Keratinocyte (primary cell): ENCODE data around the gene DCLK1. TPM values are rescaled to one million over a fixed set of nuclear protein-coding genes. Genes with fewer than 3 reads are reported as not detected.
A peak's percentile ranks its signal among the peaks of the same experiment; 100 is the strongest.

Experiments used
- DNase-seq: peaks from one replicate; pipeline ENCODE4 v3.0.0-alpha.2; 2011; ENCODE audit warnings: low read depth, missing footprints, low spot score
- FAIRE-seq: peaks from 2 replicates; lab custom pipeline; 2011; peaks lifted over from hg19 to GRCh38; lab: Jason Lieb, UNC
- H2AFZ ChIP-seq: 2 replicates; pipeline ENCODE4 v1.6.0; 2012; ENCODE audit warnings: low read length, control low read depth, inconsistent platforms; ENCODE audit not compliant: control insufficient read depth
- H3K27ac ChIP-seq: 2 replicates; pipeline ENCODE4 v1.5.1; 2011; ENCODE audit warnings: low read length; ENCODE audit not compliant: control insufficient read depth, insufficient read depth
- H3K27me3 ChIP-seq: 3 replicates; pipeline ENCODE4 v1.6.0; 2011; ENCODE audit warnings: low read length; ENCODE audit not compliant: control insufficient read depth, insufficient read depth; ENCODE audit errors: extremely low read depth
- H3K36me3 ChIP-seq, 2 experiments: 2 replicates in 1 of 2; 3 replicates in 1 of 2; pipeline ENCODE4 v1.5.1; 2011; ENCODE audit warnings: low read length in 2 of 2, mild to moderate bottlenecking in 1 of 2; ENCODE audit not compliant: control insufficient read depth in 2 of 2, insufficient read depth in 2 of 2; ENCODE audit errors: extremely low read depth in 1 of 2
- H3K4me1 ChIP-seq: 3 replicates; pipeline ENCODE4 v1.5.1; 2011; ENCODE audit warnings: low read length; ENCODE audit not compliant: control insufficient read depth, insufficient read depth; ENCODE audit errors: extremely low read depth
- H3K4me2 ChIP-seq: 3 replicates; pipeline ENCODE4 v1.6.0; 2011; ENCODE audit warnings: low read depth, low read length; ENCODE audit not compliant: control insufficient read depth, insufficient read depth; ENCODE audit errors: extremely low read depth
- H3K4me3 ChIP-seq, 3 experiments: fragments of 200-600 bp in 1 of 3; sonication (generic) in 1 of 3; 2 replicates in 2 of 3; 3 replicates in 1 of 3; pipeline ENCODE4 v1.5.1; 2011 to 2016; ENCODE audit warnings: low read length in 3 of 3, mild to moderate bottlenecking in 3 of 3, control low read depth in 2 of 3, inconsistent platforms in 1 of 3, low read depth in 1 of 3, mixed read lengths in 1 of 3, mixed run types in 1 of 3, moderate library complexity in 1 of 3; ENCODE audit not compliant: control insufficient read depth in 2 of 3, insufficient read depth in 2 of 3; ENCODE audit errors: extremely low read depth in 1 of 3
- H3K79me2 ChIP-seq: 2 replicates; pipeline ENCODE4 v1.6.0; 2012; ENCODE audit warnings: low read length; ENCODE audit not compliant: control insufficient read depth, insufficient read depth
- H3K9ac ChIP-seq: 3 replicates; pipeline ENCODE4 v1.6.0; 2011; ENCODE audit warnings: low read length; ENCODE audit not compliant: control insufficient read depth, insufficient read depth; ENCODE audit errors: extremely low read depth
- H3K9me1 ChIP-seq: 3 replicates; pipeline ENCODE4 v1.6.0; 2011; ENCODE audit warnings: low read length; ENCODE audit not compliant: control insufficient read depth, insufficient read depth; ENCODE audit errors: extremely low read depth
- H3K9me3 ChIP-seq: 2 replicates; pipeline ENCODE4 v1.5.1; 2012; ENCODE audit warnings: low read depth, low read length; ENCODE audit not compliant: control insufficient read depth
- H4K20me1 ChIP-seq: 3 replicates; pipeline ENCODE4 v1.6.0; 2011; ENCODE audit warnings: low read length; ENCODE audit not compliant: control insufficient read depth, insufficient read depth; ENCODE audit errors: extremely low read depth
- CTCF ChIP-seq, 3 experiments: IDR thresholded peaks in 1 of 3; conservative IDR thresholded peaks in 1 of 3; optimal IDR thresholded peaks in 1 of 3; 2 replicates in 2 of 3; 3 replicates in 1 of 3; pipeline versions ENCODE3 to v1.5.1; 2011; ENCODE audit warnings: low read length in 3 of 3, mild to moderate bottlenecking in 3 of 3, moderate library complexity in 2 of 3, control low read depth in 1 of 3, inconsistent platforms in 1 of 3; ENCODE audit not compliant: insufficient read depth in 2 of 3; ENCODE audit errors: extremely low read depth in 1 of 3
- EZH2 ChIP-seq: IDR thresholded peaks from one replicate; pipeline ENCODE4 v1.6.1; 2012; ENCODE audit warnings: inconsistent platforms, mild to moderate bottlenecking, low read length, moderate library complexity
- dilution Hi-C: fragments of 300-500 bp; cut with MboI; formaldehyde crosslinking; loops from one replicate; pipeline ENCODE4 v1.7.0; 2020; ENCODE audit warnings: low sequenced_read_pairs; ENCODE audit not compliant: extremely low pct_ligation_motif_present
- polyA plus RNA-seq, 5 experiments: library from polyadenylated mRNA; depleted of rRNA in 3 of 5; stranded (reverse) in 3 of 5; stranded (forward) in 1 of 5; unstranded in 1 of 5; fragments of >200 nt; gene quantifications; 1 replicate in 1 of 5; 2 replicates in 3 of 5; 3 replicates in 1 of 5; pipeline versions ENCODE4 v1.2.1 to v1.2.3, GENCODE V29; 2011 to 2012; ENCODE audit warnings: missing spikeins in 2 of 5, low read depth in 1 of 5, low replicate concordance in 1 of 5

Gene DCLK1
- polyA plus RNA-seq, 1 donor (not counting 4 experiments of a cell fraction or from before 2014, with no cell fraction given) = 0.04 TPM

GRCh38 chr13:35818633-35819067 is 312.5 kb downstream of the DCLK1 start:
- Histone ChIP-seq H3K9ac (no peak overlapping the region), H3K27ac (no peak overlapping the region), H3K27me3 (no peaks in the 10 kb centered on the region), H3K36me3 (no peaks in the 10 kb centered on the region), H3K4me2 (no peak overlapping the region), H2AFZ (no peak overlapping the region), H3K4me1 (no peaks in the 10 kb centered on the region), H4K20me1 (no peaks in the 10 kb centered on the region), H3K9me3 (no peaks in the 10 kb centered on the region), H3K9me1 (no peaks in the 10 kb centered on the region), H3K79me2 (no peaks in the 10 kb centered on the region), H3K4me3 (no peak overlapping the region)
- TF ChIP-seq EZH2 = no peak
- peak in 2 of 3 experiments; percentile 29 to 59 for TF ChIP-seq CTCF (optimal IDR thresholded peaks at IDR 0.05 in 1 of 3, IDR thresholded peaks at IDR 0.05 in 1 of 3, conservative IDR thresholded peaks at IDR 0.05 in 1 of 3; ENCODE audit: extremely low read depth in 1 of 3, insufficient read depth in 2 of 3, low read length in 3 of 3)
- no peak for DNase-seq
- dilution Hi-C loops = no loop called here
- FAIRE-seq = no peak

- no peaks in the 10 kb centered on the region for H3K9me3 ChIP-seq
- H3K4me3 ChIP-seq = no peak overlapping the region
- DNase-seq (no peak), FAIRE-seq (no peak)
- no peaks in the 10 kb centered on the region for H3K36me3 ChIP-seq
- H3K79me2 ChIP-seq = no peaks in the 10 kb centered on the region
- no peak overlapping the region for H2AFZ ChIP-seq
- no peak overlapping the region for H3K27ac ChIP-seq
- H3K9me1 ChIP-seq = no peaks in the 10 kb centered on the region
- H4K20me1 ChIP-seq = no peaks in the 10 kb centered on the region
- dilution Hi-C loops = no loop called here
- no peak overlapping the region for H3K9ac ChIP-seq
- no peaks in the 10 kb centered on the region for H3K4me1 ChIP-seq
- no peak overlapping the region for H3K4me2 ChIP-seq
- no peak for TF ChIP-seq EZH2
- no peak for TF ChIP-seq CTCF (optimal IDR thresholded peaks at IDR 0.05 in 1 of 3, IDR thresholded peaks at IDR 0.05 in 1 of 3, conservative IDR thresholded peaks at IDR 0.05 in 1 of 3; ENCODE audit: extremely low read depth in 1 of 3, insufficient read depth in 2 of 3, low read length in 3 of 3)
- no peaks in the 10 kb centered on the region for H3K27me3 ChIP-seq
Measured at GRCh38 chr13:35817642-35818607, 313.3 kb downstream of the DCLK1 start.
